Cerebellar cortex (tissue), 1 donor: ENCODE results near the gene DNAH7.
"Not testable (repeated sequence)": the region's sequence is repeated elsewhere in the genome, so short reads cannot be mapped to it uniquely, and the experiment has no call there.

Experiments used
- DNase-seq: peaks from one replicate; pipeline ENCODE4 v3.0.0-alpha.2; 2015; ENCODE audit warnings: low spot score

DNAH7 gene

DNA sequence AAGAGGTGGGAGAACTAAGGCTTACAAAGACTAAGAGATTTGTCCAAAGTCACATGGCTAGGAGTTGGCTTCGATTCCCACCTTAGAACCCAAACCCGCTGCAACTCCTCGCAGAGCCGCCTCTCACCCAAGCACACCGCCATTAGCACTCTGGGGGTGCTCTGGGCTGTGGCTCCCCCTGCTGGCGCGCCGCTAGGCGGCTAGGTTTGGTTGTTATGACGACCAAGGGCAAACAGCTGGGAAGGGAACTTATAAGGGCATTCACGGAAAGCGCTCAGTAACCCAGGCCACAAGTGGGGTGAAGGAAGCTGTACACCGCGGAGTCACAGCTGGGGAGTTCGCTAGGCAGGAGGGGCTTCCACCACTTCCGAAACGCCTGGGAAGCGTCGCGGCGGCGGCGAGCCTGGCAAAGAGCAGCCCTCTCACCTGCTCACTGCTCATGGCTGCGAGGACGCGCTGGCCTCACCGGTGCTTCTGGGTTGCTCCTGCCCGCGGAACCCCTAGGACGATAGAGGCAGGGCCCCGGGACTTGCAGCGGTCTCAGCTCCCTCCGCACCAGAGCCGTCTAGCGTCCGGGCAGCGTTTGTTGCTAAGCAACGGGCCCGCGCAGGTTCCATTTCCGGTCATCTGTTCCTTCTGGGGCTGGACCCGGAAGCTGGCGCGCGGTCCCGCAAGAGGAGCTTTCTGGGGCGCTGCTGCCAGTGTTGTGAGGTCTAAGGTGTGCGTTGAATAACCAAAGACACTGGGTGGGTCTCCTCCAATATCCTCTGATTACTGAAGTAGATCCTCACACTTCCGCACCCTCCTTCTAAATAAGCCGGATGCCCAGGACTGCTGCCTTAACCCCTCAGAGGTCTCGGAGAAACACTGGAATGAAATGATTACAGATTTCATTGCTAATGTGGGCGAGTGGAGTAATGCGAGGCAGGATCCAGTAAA, at the start of gene DNAH7:
DNAH7 (minus strand) TSS at position 567 of the 939 bp plus-strand sequence; CDS start at position 441, 126 bp downstream.
- peak; percentile 68 for DNase-seq

DNA sequence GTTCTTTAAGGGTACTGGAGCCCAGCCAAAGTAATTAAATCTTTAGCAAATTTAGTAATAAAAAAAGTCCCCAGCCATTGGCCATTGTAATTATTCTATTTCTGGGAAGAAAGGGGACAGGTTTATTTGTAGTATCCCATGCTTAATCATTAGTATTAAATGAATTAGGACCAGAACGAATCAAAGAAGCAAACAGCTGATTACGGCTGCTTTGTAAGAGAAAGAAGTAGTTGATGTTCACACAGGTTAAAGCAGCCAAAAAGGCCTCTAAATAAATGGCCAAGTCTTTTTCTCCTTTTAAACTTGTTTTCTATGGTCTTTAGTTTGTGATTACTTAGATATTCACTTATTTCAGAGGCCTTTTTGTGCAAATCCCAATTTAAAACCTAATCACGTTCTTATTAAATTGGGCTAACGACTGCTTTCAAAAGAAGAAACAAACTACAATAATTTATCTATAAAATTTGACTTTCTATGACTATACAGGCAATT, 48.6 kb upstream of the DNAH7 start:
- peak; percentile 3 for DNase-seq

DNA sequence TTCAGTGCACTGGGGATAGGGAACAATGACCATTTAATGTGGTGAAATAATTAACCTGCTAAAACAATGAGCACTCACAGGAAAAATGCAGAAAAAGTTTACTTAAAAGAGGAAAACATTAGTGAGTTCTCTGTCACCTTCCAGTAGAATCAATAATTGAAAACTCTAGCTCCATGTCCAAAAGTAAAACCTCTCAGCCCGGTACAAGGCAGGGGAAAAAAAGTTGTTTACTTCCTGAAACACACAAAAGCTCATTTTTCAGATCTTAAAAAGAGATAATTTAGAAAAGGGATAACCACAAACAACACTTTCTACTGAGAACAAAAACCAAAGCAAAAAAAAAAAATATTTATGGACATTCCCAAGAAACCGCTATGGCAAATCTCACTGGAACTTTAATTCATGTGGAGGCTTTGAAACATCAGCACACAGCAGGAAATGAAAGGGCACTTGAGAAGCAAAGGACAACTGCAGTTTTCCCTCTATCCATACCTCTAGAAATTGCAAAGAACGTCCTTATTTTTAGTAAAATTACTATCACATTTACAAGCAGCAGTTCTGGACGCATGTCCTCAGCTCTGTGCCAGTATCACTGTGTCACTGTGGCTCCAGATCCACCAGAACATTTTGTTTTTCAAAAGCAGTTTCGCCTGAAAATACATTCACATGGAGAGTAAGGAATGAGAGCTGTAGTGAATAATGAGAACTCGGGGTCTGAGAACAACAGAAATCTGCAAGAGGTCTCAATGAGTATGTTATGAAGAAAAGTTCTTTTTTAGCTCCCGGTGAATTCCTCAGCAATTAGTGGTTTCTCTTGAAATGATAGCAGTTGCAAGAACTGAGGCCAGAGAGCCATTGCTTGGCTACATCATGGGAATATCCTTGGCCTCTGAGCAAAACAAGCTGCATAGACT, 44.7 kb upstream of the DNAH7 start:
- DNase-seq = peak; percentile 4

DNA sequence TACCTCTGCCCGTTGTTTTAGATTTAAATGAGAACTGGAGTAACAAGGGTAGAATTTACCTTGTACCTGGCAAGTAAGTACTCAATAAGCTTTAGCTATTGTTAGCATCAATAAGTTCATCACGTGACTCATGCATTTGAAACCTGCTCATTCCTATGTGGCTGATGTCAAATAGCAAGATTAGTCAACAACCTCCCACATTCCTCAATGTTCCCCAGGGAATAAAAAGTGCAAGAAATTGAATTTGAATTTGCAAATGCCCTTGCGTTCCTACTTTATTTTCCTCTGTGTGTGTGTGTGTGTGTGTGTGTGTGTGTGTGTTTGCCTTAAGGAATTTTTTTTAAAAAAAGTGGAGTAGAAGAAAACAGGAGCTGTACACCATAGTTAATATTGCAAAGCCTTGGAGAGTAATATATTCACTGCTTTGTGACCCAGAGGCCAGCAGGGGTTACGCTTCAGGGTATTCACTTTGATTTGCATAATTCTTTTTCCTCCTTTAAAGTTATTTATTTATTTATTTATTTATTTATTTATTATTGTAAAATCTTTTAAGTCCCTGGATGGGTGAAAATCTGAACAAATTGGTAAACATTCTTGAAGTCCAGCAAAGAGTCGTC, 43.9 kb upstream of the DNAH7 start:
- no peak for DNase-seq

DNA sequence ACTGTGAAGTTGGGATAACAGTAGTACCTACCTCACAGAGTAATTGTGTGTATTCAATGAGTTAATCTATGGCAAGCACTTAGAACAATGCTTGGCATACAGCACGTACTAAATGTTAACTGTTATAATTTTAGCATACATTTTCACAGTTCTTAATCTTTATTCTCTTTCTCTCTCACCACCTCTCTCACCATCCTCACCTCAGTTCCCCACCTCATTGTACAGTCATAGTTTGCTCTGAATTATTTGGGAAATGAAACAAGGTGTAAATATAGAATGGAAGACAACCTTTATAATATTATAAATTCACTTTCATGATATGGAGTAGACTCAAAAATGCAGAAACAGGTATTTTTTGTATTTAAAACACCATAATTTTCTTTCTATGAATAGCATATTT, 40.0 kb upstream of the DNAH7 start:
- DNase-seq = no peak

DNA sequence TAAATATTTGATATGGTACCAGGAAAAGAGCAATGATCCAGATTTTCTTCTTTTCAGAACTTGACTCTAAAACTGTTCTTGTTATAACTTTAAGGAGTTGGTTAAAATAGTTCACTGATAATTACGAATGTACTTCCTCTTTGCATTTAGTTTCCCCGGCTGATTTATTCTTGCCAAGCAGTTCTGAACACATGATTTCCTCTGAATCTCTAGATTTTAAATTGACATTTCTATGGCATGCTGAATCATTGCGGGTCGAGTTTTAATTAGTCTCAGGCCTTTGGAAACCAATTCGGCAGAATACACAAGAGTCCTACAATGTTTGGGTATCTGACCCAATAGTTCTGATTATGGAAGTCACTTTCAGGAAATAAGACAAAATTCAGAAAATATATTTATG, 37.3 kb upstream of the DNAH7 start:
- no peak for DNase-seq

DNA sequence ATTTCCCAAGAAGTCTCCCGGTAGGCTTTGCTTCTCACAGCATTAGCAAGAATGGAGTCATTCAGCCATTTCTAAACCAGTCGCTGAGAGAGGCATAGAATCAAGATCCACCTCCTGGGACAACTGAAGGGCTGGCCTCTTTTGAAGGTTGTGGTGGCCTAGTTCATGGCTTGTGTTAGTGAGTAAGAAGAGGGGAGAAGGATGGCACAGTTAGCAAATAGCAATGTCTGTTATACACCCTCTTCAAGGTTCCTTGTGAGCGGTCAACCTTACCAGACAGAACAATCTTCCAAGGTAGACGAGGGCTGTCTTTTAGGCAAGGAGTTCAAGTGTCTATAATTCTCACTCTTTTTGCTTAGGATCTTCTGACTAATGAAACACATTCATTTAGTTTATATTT, 35.4 kb upstream of the DNAH7 start:
- DNase-seq = no peak

DNA sequence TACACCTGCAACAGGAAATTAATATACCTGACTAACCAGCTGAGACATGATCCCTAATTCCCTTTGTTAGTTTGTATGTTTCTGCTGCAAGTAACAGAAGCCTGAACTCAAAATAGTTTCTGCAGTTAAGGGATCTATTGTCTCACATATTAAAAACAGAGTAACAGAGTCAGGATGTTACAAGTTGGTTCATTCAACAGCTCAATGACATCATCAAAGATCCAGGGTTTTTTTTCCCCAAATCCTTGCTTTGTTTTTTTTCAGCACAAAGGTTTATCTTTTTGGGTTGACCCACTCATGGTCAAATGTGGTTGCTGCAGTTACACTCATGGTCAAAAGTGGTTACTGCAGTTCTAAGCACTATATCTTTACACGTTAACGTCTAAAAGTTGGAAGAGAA, 35.0 kb upstream of the DNAH7 start:
- no peak for DNase-seq

DNA sequence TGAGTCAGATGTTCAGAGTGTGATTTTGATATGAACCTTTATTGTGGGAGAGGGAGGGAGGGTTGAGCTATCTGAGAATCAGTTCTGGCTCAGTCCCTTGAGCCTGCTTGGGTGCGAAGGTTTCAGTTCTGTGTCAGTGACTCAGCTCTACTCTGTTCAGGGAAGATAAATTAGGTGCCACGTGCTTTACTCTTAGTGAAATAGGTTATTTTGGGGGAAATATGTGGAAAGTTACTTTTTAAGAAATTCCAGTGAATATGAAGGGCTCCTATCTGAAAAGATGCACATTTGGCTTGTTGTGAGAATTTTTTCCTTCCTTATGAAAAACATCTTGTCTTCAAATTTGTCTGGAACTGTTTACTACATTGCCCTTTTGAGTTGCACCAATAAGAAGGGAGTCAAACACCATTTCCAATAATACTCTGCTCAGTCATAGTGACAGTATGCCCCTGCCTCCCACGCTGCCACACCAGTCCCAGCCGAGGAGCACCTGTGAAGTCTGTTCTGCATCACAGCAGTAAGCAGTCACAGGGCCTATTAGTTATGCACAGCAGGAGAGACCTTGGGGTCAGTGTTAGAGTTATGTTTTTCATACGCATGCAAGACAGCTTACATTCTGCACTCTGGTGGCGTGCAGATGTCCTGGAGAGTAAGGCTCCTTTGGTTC, 32.8 kb upstream of the DNAH7 start:
- DNase-seq = no peak

DNA sequence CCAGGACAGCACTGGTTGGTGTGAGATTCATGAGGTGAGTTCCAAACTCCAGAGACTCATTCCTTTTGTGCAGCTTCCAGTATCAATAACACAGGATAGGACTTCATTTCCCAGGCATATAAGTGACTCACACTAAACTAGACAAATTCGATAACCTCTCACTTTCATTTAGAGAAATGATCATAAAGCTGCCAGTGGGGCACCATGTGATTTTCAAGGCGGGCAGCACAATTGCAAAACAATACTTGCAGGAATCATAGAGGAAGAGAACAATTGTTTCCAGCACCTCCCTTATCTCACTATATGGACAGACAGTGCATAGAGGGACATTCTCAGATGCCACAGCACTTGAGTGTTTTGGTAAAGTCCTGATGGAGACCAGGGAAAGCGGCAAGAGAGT, 31.3 kb upstream of the DNAH7 start:
- DNase-seq = no peak

DNA sequence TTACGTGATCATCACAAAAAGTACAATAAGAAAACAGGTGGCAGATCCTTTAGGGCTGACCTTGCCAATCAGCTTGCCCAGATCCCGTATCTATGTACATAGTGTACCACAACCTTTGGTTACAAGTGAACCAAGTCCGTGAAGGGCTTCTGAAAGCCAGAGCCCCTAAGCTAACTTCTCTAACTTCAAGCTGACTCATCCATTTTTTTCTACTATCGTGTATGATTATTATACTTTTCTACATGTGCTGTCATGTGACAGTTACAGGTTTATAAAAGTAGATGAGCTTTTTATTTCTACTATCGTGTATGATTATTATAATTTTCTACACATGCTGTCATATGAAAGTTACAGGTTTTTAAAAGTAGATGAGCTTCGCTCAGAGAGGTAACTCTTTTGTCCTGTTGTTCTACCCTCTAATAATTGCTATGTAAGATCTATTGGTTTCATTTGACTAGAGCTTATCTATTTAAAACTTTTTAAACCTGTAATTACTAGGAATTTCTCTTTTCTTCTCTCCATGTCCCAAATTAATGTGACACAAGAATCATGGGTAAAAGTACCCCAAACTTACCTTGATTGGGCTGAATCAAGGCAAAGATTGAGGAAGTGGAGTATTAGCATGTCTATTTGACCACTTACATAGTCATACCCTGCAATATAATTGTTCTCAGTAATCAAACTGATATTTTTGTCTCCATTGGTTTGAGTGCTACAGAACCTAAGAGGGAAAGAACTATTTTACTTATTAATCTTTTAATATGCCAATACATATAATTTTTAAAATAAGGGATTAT, 29.4 kb upstream of the DNAH7 start:
- DNase-seq = no peak

DNA sequence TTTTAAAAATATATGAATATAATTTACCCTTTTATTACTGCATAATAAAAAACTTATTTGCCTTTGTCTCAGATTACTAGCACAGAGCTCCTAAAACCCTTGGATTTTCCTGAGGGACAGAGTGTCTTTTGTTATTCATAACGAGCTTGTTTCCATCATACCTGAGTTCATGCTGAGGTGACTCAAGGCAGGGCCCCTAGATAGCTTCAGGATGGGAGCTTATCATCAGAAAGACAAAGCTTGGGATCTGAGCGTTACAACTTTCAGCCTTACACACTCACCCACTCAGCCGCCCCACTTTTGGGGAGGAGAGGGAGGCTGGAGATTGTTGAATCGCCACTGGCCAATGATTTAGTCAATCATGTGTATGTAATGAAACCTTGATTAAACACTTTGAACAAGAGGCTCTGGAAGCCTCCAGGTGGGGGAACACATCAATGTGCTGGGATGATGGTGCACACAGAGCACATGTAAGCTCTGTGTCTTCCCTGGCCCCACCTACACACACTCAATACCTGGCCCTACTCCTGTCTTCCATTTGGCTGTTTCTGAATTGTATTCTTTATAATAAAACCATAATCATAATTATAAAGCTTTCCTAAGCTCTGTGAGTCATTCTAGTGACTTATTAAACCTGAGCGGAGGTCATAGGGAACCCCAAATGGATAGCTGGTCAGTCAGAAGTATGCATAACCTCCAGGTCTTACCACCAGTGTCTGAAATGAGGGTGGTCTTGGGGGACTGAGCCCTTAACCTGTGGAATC, 28.5 kb upstream of the DNAH7 start:
- no peak for DNase-seq

DNA sequence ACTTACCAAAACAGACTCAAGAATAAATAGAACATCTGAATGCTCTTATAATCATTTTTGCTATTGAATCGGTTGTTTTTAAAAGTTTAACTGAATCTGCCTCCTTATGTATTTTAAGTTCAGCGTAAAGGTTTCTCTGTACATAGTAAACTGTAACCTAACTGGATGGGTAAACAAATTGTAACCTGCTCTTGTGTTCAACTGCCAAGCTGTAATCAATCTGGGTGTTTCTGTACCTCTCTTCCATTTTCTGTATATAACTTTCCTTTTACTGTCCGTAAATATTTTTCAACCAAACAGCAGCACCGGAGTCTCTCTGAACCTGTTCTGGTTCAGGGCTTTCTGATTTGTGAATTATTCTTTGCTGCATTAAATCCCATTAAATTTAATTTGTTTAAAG, 27.6 kb upstream of the DNAH7 start:
- DNase-seq = no peak

DNA sequence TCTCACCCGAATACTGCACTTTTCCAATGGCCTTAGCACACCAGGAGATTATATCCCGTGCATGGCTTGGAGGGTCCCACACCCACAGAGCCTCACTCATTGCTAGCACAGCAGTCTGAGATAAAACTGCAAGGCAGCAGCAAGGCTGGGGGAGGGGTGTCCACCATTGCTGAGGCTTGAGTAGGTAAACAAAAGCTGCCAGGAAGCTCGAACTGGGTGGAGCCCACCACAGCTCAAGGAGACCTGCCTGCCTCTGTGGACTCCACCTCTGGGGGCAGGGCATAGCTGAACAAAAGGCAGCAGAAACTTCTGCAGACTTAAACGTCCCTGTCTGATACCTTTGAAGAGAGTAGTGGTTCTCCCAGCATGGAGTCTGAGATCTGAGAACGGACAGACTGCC, 20.8 kb upstream of the DNAH7 start:
- not testable (repeated sequence) for DNase-seq

DNA sequence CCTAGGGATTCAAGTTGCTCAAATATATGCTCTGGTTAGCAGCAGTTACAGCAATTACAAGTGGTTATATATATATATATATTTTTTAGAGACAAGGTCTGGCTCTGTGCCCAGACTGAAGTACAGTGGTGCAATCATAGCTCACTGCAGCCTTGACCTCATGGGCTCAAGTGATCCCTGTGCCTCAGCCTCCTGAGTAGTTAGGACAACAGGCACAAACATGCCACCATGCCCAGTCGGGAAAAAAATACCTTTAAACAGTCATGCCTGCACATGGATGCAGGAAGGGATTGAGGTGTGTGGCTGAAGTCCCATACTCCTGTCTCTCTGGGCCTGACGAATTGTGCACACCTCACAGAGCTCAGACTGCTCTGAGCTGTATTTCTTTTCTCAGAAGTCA, 19.6 kb upstream of the DNAH7 start:
- DNase-seq = no peak

DNA sequence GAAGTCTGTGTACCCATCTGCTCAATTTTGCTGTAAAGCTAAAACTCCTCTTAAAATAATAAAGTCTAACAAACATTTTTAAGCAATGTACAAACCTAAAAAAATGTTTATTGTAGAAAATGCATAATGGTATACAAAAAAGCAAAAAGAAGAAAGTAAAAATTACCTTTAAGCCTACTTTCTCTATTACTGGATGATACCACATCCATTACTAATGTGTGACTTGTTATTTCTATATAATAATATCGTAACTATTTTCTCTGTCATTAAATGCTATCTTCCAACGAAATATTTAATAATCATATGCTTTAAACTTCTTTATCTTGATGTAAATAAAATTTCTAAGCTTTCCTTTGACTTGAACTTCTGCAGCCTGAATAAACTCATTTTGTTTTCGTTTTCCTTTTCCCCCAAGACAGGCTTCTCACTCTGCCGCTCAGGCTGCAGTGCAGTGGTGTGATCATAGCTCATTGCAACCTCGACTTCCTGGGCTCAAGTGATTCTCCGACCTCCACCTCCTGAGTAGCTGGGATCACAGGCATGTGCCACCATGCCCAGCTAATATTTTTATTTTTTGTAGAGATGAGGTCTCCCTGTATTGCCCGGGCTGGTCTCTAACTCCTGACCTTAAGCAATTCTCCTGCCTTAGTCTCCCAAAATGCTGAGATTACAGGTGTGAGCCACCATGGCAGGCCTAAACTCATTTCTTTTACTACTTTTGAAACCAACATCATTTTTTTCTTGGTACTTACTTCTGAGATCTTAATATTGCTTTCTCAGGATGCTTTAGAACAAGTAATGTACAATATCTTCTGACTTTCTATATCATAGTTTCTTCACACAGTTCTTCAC, 18.1 kb upstream of the DNAH7 start:
- DNase-seq = no peak

DNA sequence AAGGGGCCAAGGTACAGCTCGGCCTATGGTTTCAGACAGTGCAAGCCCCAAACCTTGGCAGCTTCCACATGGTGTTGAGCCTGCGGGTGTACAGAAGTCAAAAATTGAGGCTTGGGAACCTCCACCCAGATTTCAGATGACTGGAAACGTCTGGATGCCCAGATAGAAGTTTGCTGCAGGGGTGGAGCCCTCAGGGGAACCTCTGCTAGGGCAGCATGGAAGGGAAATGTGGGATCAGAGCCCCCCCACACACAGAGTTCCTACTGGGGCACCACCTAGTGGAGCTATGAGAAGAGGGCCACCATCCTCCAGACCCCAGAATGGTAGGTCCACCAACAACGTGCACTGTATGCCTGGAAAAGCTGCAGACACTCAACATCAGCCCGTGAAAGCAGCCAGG, 15.0 kb upstream of the DNAH7 start:
- DNase-seq = no peak

DNA sequence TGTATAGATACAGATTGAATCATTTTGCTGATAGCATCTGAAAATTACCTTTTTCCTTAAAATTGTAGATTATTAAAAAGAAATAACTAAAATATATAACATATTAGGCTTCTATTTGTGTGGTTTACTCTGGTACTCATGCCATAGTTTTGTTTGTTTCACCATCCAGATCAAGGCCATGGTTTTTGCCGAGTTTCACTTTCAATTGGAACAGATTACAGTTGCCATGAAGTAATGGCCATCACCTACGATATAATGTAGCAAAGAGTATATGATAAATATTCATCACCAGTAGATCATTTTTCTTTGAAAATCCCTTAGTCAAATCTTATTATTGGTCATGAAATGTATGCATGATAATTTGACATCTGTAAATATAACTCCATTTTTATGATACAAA, 11.9 kb upstream of the DNAH7 start:
- no peak for DNase-seq

DNA sequence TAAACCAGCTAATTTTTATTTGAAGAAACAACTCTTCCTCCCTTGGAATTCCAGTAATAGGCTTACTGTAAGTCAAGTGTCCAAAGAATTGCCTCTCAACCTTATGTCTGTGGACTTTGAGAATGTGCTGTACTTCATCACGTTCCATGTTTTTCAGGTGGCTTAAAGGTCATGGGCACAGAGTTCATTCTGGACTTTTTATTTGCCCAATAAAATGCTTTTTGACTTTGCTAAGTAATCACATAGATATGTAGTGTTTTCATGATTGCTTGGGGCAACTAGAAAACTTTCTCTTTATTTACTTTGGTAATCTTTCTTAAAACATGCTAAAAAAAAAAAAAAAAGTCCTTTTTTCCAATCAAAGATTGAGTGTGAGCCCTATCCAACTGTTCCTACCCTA, 10.4 kb upstream of the DNAH7 start:
- DNase-seq = no peak
